ENCODE measurements around the gene GREB1L.

Gene GREB1L

GRCh38 chr18:21254576-21254975 is 12.5 kb downstream of the GREB1L start:
- Mint-ChIP-seq H3K27me3 (peaks cover 9% of the 10 kb centered on the region), H3K36me3 (no peaks in the 10 kb centered on the region), H3K4me1 (no peaks in the 10 kb centered on the region), H3K27ac (no peak overlapping the region), H3K4me3 (no peak overlapping the region), H3K9me3 (no peaks in the 10 kb centered on the region)
- no peak for ATAC-seq

GRCh38 chr18:21255211-21255610 is 13.2 kb downstream of the GREB1L start:
- H3K27me3 Mint-ChIP-seq, result peaks cover 3% of the 10 kb centered on the region
- no peak for ATAC-seq
- no peak overlapping the region for H3K27ac Mint-ChIP-seq
- no peaks in the 10 kb centered on the region for H3K4me1 Mint-ChIP-seq
- H3K36me3 Mint-ChIP-seq, result no peaks in the 10 kb centered on the region
- no peaks in the 10 kb centered on the region for H3K9me3 Mint-ChIP-seq
- no peak overlapping the region for H3K4me3 Mint-ChIP-seq

- Mint-ChIP-seq H3K4me1 (no peaks in the 10 kb centered on the region), H3K27me3 (no peaks in the 10 kb centered on the region), H3K9me3 (no peaks in the 10 kb centered on the region), H3K36me3 (no peaks in the 10 kb centered on the region), H3K4me3 (no peak overlapping the region), H3K27ac (no peak overlapping the region)
- ATAC-seq, result no peak
These were observed 15.4 kb downstream of the GREB1L start for GRCh38 chr18:21257386-21257785.

GRCh38 chr18:21260621-21261020 is 18.6 kb downstream of the GREB1L start:
- Mint-ChIP-seq H3K27ac (no peak overlapping the region), H3K4me3 (no peak overlapping the region), H3K4me1 (no peaks in the 10 kb centered on the region), H3K27me3 (no peaks in the 10 kb centered on the region), H3K36me3 (no peaks in the 10 kb centered on the region), H3K9me3 (no peaks in the 10 kb centered on the region)
- no peak for ATAC-seq

GRCh38 chr18:21261352-21261751 is 19.3 kb downstream of the GREB1L start:
- Mint-ChIP-seq H3K4me3 (no peak overlapping the region), H3K27ac (no peak overlapping the region)

GRCh38 chr18:21262244-21262643 is 20.2 kb downstream of the GREB1L start:
- Mint-ChIP-seq H3K36me3 (no peaks in the 10 kb centered on the region), H3K27ac (no peak overlapping the region), H3K27me3 (no peaks in the 10 kb centered on the region), H3K9me3 (no peaks in the 10 kb centered on the region), H3K4me1 (no peaks in the 10 kb centered on the region), H3K4me3 (no peak overlapping the region)
- no peak for ATAC-seq

More at GRCh38 chr18:21261352-21261751, 19.3 kb downstream of the GREB1L start:
- H3K4me1 Mint-ChIP-seq, result no peaks in the 10 kb centered on the region
- H3K36me3 Mint-ChIP-seq, result no peaks in the 10 kb centered on the region
- no peaks in the 10 kb centered on the region for H3K9me3 Mint-ChIP-seq
- no peak for ATAC-seq
- no peaks in the 10 kb centered on the region for H3K27me3 Mint-ChIP-seq

GRCh38 chr18:21262979-21263378 is 20.9 kb downstream of the GREB1L start:
- Mint-ChIP-seq H3K4me1 (no peaks in the 10 kb centered on the region), H3K27me3 (no peaks in the 10 kb centered on the region), H3K36me3 (no peaks in the 10 kb centered on the region), H3K27ac (no peak overlapping the region), H3K9me3 (no peaks in the 10 kb centered on the region), H3K4me3 (no peak overlapping the region)
- no peak for ATAC-seq

GRCh38 chr18:21264651-21265050 is 22.6 kb downstream of the GREB1L start:
- no peak overlapping the region for H3K4me3 Mint-ChIP-seq
- H3K9me3 Mint-ChIP-seq, result no peaks in the 10 kb centered on the region
- no peaks in the 10 kb centered on the region for H3K27me3 Mint-ChIP-seq
- no peak for ATAC-seq
- no peaks in the 10 kb centered on the region for H3K36me3 Mint-ChIP-seq
- H3K27ac Mint-ChIP-seq, result no peak overlapping the region
- no peaks in the 10 kb centered on the region for H3K4me1 Mint-ChIP-seq

- no peak for ATAC-seq
- Mint-ChIP-seq H3K36me3 (no peaks in the 10 kb centered on the region), H3K27me3 (no peaks in the 10 kb centered on the region), H3K4me3 (no peak overlapping the region), H3K4me1 (no peaks in the 10 kb centered on the region), H3K9me3 (no peaks in the 10 kb centered on the region), H3K27ac (no peak overlapping the region)
These were observed 24.1 kb downstream of the GREB1L start for GRCh38 chr18:21265971-21266673.

- no peaks in the 10 kb centered on the region for H3K27me3 Mint-ChIP-seq
- H3K4me1 Mint-ChIP-seq, result no peaks in the 10 kb centered on the region
- no peak for ATAC-seq
- H3K4me3 Mint-ChIP-seq, result no peak overlapping the region
- H3K9me3 Mint-ChIP-seq, result no peaks in the 10 kb centered on the region
- H3K36me3 Mint-ChIP-seq, result no peaks in the 10 kb centered on the region
- no peak overlapping the region for H3K27ac Mint-ChIP-seq
These were observed 25.4 kb downstream of the GREB1L start for GRCh38 chr18:21267400-21267799.

- Mint-ChIP-seq H3K36me3 (no peaks in the 10 kb centered on the region), H3K9me3 (peaks cover 3% of the 10 kb centered on the region), H3K4me3 (no peak overlapping the region), H3K4me1 (no peaks in the 10 kb centered on the region), H3K27ac (no peak overlapping the region), H3K27me3 (no peaks in the 10 kb centered on the region)
- ATAC-seq, result no peak
These were observed 27.3 kb downstream of the GREB1L start for GRCh38 chr18:21269349-21269748.

GRCh38 chr18:21270453-21270852 is 28.4 kb downstream of the GREB1L start:
- H3K36me3 Mint-ChIP-seq, result no peaks in the 10 kb centered on the region
- H3K4me3 Mint-ChIP-seq, result no peak overlapping the region
- ATAC-seq, result no peak
- no peaks in the 10 kb centered on the region for H3K27me3 Mint-ChIP-seq
- H3K9me3 Mint-ChIP-seq, result peaks cover 3% of the 10 kb centered on the region
- H3K27ac Mint-ChIP-seq, result no peak overlapping the region
- H3K4me1 Mint-ChIP-seq, result no peaks in the 10 kb centered on the region

- H3K9me3 Mint-ChIP-seq, result peaks cover 8% of the 10 kb centered on the region
- no peaks in the 10 kb centered on the region for H3K36me3 Mint-ChIP-seq
- H3K4me3 Mint-ChIP-seq, result no peak overlapping the region
- H3K27me3 Mint-ChIP-seq, result no peaks in the 10 kb centered on the region
- H3K4me1 Mint-ChIP-seq, result no peaks in the 10 kb centered on the region
- no peak overlapping the region for H3K27ac Mint-ChIP-seq
- ATAC-seq, result peak; percentile 31
These were observed 30.1 kb downstream of the GREB1L start for GRCh38 chr18:21272016-21272579.

- H3K27ac Mint-ChIP-seq, result no peak overlapping the region
- H3K36me3 Mint-ChIP-seq, result no peaks in the 10 kb centered on the region
- no peak overlapping the region for H3K4me3 Mint-ChIP-seq
- no peaks in the 10 kb centered on the region for H3K27me3 Mint-ChIP-seq
- peaks cover 11% of the 10 kb centered on the region for H3K9me3 Mint-ChIP-seq
- no peaks in the 10 kb centered on the region for H3K4me1 Mint-ChIP-seq
- no peak for ATAC-seq
These were observed 31.5 kb downstream of the GREB1L start for GRCh38 chr18:21273568-21273967.

- no peak overlapping the region for H3K4me3 Mint-ChIP-seq
- H3K36me3 Mint-ChIP-seq, result no peaks in the 10 kb centered on the region
- no peak for ATAC-seq
- peaks cover 11% of the 10 kb centered on the region for H3K9me3 Mint-ChIP-seq
- no peaks in the 10 kb centered on the region for H3K27me3 Mint-ChIP-seq
- no peaks in the 10 kb centered on the region for H3K4me1 Mint-ChIP-seq
- H3K27ac Mint-ChIP-seq, result no peak overlapping the region
These were observed 33.6 kb downstream of the GREB1L start for GRCh38 chr18:21275645-21276044.

- Mint-ChIP-seq H3K9me3 (peaks cover 11% of the 10 kb centered on the region), H3K36me3 (no peaks in the 10 kb centered on the region), H3K27ac (no peak overlapping the region), H3K4me1 (no peaks in the 10 kb centered on the region), H3K4me3 (no peak overlapping the region), H3K27me3 (no peaks in the 10 kb centered on the region)
- ATAC-seq, result no peak
These were observed 35.5 kb downstream of the GREB1L start for GRCh38 chr18:21277578-21277977.

Data from stimulated activated memory B cell treated with anti-CD40 and anti-IgM and Interleukin-4, amounts not matched to agents 10 μg/mL and 1 μg/mL and 100 μg/mL, for 72 hours (primary cell).